GM12892 (cell line): ENCODE data around the gene GPT2.

Source experiments
- POLR2A ChIP-seq: IDR thresholded peaks from 2 replicates; pipeline ENCODE4 v1.6.1; 2011; ENCODE audit warnings: low read depth, low read length, control low read depth
- TAF1 ChIP-seq: IDR thresholded peaks from 2 replicates; pipeline ENCODE4 v1.6.1; 2011; ENCODE audit warnings: low read depth, mild to moderate bottlenecking, control low read depth, low read length, borderline replicate concordance

DNA sequence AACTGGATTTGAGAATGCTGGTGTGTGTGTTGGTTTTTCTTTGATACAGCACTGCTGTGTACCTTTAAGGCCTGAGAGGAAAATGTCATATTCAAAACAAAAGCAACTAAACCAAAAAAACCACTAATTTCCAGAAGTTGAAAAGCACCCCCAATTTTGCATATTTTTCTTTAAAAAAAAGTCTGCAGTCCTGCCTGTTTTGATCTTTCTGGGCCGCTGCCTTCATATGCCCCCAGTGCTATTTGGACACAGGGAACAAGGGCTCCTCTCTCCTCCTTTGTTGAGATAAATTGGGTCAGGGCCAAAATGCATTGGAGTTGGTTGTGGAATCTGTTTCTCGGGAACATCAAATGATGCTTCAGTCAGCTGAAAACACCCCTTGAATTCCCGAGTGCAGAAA is 26.9 kb downstream of the GPT2 start:
- TF ChIP-seq TAF1 = no peak
- TF ChIP-seq POLR2A = no peak
